GM23248 (cell line): ENCODE data around the gene ZNF358. TPM values are rescaled to one million over a fixed set of nuclear protein-coding genes. Genes with fewer than 3 reads are reported as not detected.

Source experiments
- DNase-seq: peaks from one replicate; pipeline ENCODE4 v3.0.0-alpha.2; 2015
- H2AFZ ChIP-seq: fragments of 200-600 bp; sonication (generic); 2 replicates; pipeline ENCODE4 v1.6.1; 2016; ENCODE audit warnings: antibody characterized with exemption
- H3F3A ChIP-seq: fragments of 200-600 bp; sonication (generic); 2 replicates; pipeline ENCODE4 v1.6.1; 2016; ENCODE audit warnings: mild to moderate bottlenecking, antibody characterized with exemption, mixed run types; ENCODE audit not compliant: insufficient read depth
- H3K27ac ChIP-seq: fragments of 200-600 bp; sonication (generic); 2 replicates; pipeline ENCODE4 v1.5.1; 2016; ENCODE audit warnings: mild to moderate bottlenecking
- H3K27me3 ChIP-seq: fragments of 200-600 bp; sonication (generic); replicated peaks from 2 replicates; pipeline ENCODE4 v1.6.1; 2016; ENCODE audit warnings: mild to moderate bottlenecking; ENCODE audit not compliant: insufficient read depth
- H3K36me3 ChIP-seq: fragments of 200-600 bp; sonication (generic); 2 replicates; pipeline ENCODE4 v1.6.1; 2016; ENCODE audit warnings: low read depth, mild to moderate bottlenecking
- H3K4me1 ChIP-seq: fragments of 200-600 bp; sonication (generic); 2 replicates; pipeline ENCODE4 v1.6.1; 2016; ENCODE audit warnings: mild to moderate bottlenecking; ENCODE audit not compliant: insufficient read depth
- H3K4me2 ChIP-seq: fragments of 200-600 bp; sonication (generic); one replicate; pipeline ENCODE4 v1.6.1; 2016; ENCODE audit warnings: mild to moderate bottlenecking; ENCODE audit not compliant: unreplicated experiment
- H3K4me3 ChIP-seq: fragments of 200-600 bp; sonication (generic); 2 replicates; pipeline ENCODE4 v1.5.1; 2016; ENCODE audit warnings: mild to moderate bottlenecking
- H3K79me2 ChIP-seq: fragments of 200-600 bp; sonication (generic); 2 replicates; pipeline ENCODE4 v1.6.1; 2016; ENCODE audit warnings: mild to moderate bottlenecking; ENCODE audit not compliant: insufficient read depth
- H3K9ac ChIP-seq: fragments of 200-600 bp; sonication (generic); 2 replicates; pipeline ENCODE4 v1.6.1; 2016; ENCODE audit warnings: mild to moderate bottlenecking
- H3K9me2 ChIP-seq: fragments of 200-600 bp; sonication (generic); 2 replicates; pipeline ENCODE4 v1.6.1; 2016; ENCODE audit warnings: mixed run types, mild to moderate bottlenecking, moderate library complexity; ENCODE audit not compliant: insufficient read depth
- H3K9me3 ChIP-seq: fragments of 200-600 bp; sonication (generic); one replicate; pipeline ENCODE4 v1.6.1; 2017; ENCODE audit warnings: low read depth
- H4K20me1 ChIP-seq: fragments of 200-600 bp; sonication (generic); 2 replicates; pipeline ENCODE4 v1.6.0; 2016; ENCODE audit not compliant: insufficient read depth
- EZH2 ChIP-seq: fragments of 200-600 bp; sonication (generic); IDR thresholded peaks from 2 replicates; pipeline ENCODE4 v1.6.1; 2018; ENCODE audit warnings: antibody characterized with exemption, mild to moderate bottlenecking; ENCODE audit not compliant: insufficient read depth, poor library complexity, severe bottlenecking
- EZH2phosphoT487 ChIP-seq: fragments of 200-600 bp; sonication (generic); IDR thresholded peaks from 2 replicates; pipeline ENCODE4 v1.6.1; 2018; ENCODE audit warnings: antibody characterized with exemption, moderate library complexity, mild to moderate bottlenecking, low read depth; ENCODE audit not compliant: insufficient read depth
- WGBS, 2 experiments: methylation state at CpG; one replicate each; pipeline ENCODE4 v1.1.6; 2015 to 2017; ENCODE audit warnings: low lambda C conversion rate in 2 of 2, low coverage in 1 of 2; ENCODE audit errors: missing lambda C conversion rate in 2 of 2; 5-methylcytosine and 5-hydroxymethylcytosine counted together
- in situ Hi-C: fragments of 300-500 bp; cut with MboI; formaldehyde crosslinking; loops from 2 replicates; pipeline ENCODE4 v1.15.0; 2020
- polyA plus RNA-seq: library from polyadenylated mRNA; unstranded; fragments of >200 nt; fragmentation: Nextera tagmentation; extraction: Ambion mirVana; gene quantifications from 2 replicates; pipeline ENCODE4 v1.2.1, GENCODE V29; 2016
- total RNA-seq: library from RNA; depleted of rRNA; stranded (reverse); fragments of >200 nt; shearing (Covaris generic); gene quantifications from 2 replicates; pipeline ENCODE4 v1.2.3, GENCODE V29; 2014

Gene ZNF358
- total and polyA plus RNA-seq, 2 experiments from 2014 or later = 12.0 to 56.3 TPM

DNA sequence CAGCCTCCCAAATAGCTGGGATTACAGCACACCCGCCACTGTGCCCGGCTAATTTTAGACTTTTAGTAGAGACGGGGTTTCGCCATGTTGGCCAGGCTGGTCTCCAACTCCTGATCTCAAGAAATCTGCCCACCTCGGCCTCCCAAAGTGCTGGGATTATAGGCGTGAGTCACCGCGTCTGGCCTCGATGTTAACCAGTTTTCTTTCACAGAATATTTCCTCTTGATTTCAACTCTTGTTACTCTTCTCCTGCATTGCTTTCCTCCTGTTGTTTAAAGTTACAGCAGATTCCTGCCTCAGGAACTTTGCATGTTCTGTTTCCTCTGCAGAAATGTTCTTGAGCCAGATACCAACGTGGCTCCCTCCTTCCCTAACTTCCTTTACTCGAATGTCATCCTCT is 23.3 kb upstream of the ZNF358 start:
- Histone ChIP-seq H3K4me2 (no peak overlapping the region), H3K4me3 (no peak overlapping the region), H3F3A (no peaks in the 10 kb centered on the region), H3K79me2 (no peaks in the 10 kb centered on the region), H2AFZ (no peak overlapping the region), H3K36me3 (no peaks in the 10 kb centered on the region), H3K4me1 (peaks cover 4% of the 10 kb centered on the region; the same call in 1 of the 2 replicates), H3K27ac (no peak overlapping the region), H3K9me3 (no peaks in the 10 kb centered on the region), H3K9me2 (no peaks in the 10 kb centered on the region), H3K27me3 (no peaks in the 10 kb centered on the region), H3K9ac (no peak overlapping the region), H4K20me1 (no peaks in the 10 kb centered on the region)
- in situ Hi-C loops = no loop called here
- TF ChIP-seq EZH2phosphoT487 (no peak), EZH2 (no peak)
- DNase-seq = no peak
- 47 to 54% methylated on average over 11 of the region's 11 CpGs for WGBS, 2 experiments

DNA sequence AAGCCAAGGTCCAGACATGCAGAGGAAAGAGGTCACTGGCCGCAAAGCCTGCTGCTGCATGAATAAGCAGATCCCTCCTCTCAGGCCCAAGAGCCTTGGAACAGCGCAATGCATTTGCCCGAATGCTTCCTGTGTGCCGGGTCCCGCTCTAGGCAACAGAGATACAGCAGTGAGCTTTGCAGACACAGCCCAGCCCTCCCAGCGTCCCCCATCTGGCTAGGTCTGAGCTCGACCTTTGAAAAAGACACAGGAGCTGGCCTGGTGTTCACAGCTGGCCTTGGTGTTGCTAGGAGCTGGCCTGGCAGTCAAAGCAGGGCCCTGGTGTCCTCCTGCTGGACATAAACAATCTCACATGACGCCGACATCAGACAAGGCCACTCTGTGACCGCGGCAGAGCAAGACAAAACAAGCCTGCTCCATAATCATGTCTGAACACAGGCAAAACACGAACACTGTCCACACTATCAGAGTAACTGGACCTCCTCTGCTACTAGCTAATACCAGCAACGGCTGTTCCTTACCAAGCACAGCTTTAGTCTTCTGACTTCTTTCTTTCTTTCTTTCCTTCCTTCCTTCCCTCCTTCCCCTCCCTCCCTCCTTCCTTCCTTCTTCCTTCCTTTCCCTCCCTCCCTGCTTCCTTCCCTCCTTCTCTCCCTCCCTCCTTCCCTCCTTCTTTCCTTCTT is 21.3 kb upstream of the ZNF358 start:
- Histone ChIP-seq H3K36me3 (no peaks in the 10 kb centered on the region), H3K4me1 (no peaks in the 10 kb centered on the region), H2AFZ (no peak overlapping the region), H3F3A (no peaks in the 10 kb centered on the region), H3K27ac (no peak overlapping the region), H3K9me2 (no peaks in the 10 kb centered on the region), H3K4me3 (no peak overlapping the region), H3K4me2 (no peak overlapping the region), H3K79me2 (no peaks in the 10 kb centered on the region), H3K9me3 (no peaks in the 10 kb centered on the region), H3K9ac (no peak overlapping the region), H3K27me3 (peaks cover 7% of the 10 kb centered on the region), H4K20me1 (no peaks in the 10 kb centered on the region)
- in situ Hi-C loops = no loop called here
- no peak for DNase-seq
- TF ChIP-seq EZH2phosphoT487 (no peak), EZH2 (no peak)
- 66 to 75% methylated on average over 13 of the region's 13 CpGs for WGBS, 2 experiments

DNA sequence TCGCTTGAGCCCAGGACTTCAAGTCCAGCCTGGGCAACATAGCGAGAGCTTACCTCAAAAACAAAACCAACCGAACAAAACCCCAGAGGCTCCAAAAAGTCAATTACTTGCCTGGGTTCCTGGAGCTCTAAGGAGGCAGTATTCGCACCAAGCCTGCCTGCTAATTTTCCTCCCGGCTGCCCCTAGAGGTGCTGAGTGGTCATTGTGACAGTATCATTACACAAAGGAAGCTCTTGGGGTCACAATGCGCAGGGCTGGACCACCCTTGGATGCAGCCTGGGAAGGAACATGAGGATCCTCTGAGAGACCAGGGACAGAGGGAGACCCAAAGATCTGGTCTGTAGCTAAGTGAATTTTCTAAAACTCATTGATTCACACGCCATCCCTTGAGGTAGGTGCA is 18.6 kb upstream of the ZNF358 start:
- Histone ChIP-seq H3K79me2 (no peaks in the 10 kb centered on the region), H3K9ac (no peak overlapping the region), H4K20me1 (no peaks in the 10 kb centered on the region), H3K9me3 (no peaks in the 10 kb centered on the region), H3K27me3 (peaks cover 17% of the 10 kb centered on the region), H2AFZ (no peak overlapping the region), H3K27ac (no peak overlapping the region), H3K9me2 (no peaks in the 10 kb centered on the region), H3F3A (no peaks in the 10 kb centered on the region), H3K4me3 (no peak overlapping the region), H3K4me2 (no peak overlapping the region), H3K36me3 (no peaks in the 10 kb centered on the region), H3K4me1 (no peaks in the 10 kb centered on the region)
- in situ Hi-C loops = no loop called here
- DNase-seq = peak; percentile 50
- TF ChIP-seq EZH2 = no peak
- no peak for TF ChIP-seq EZH2phosphoT487
- 57% methylated on average over 7 of the region's 7 CpGs for WGBS, 2 experiments

DNA sequence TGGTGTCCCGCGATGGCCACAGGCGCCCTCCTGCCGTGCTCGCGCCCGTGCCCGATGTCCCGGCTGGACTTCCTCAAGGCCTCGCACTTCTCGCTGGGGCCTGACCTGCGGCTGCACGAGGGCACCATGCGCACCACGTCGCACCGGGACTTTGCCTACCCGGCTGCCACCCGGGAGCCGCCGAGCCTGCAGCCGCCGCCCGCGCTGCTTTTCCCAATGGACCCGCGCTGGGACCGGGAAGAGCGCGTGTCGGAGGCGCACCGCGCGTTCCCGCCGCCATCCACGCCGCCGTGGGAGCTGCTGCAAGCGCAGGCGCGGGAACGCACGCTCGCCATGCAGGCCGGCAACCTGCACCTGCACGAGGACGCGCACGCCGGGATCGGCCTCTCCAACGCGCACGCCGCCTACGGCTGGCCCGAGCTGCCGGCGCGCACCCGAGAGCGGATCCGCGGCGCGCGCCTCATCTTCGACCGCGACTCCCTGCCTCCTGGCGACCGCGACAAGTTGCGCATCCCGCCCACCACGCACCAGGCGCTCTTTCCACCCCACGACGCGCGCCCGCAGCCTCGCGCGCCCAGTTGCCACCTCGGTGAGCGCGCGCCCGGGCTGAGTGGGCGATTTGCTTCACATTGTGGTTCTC is 15.0 kb upstream of the ZNF358 start:
- 7 to 8% methylated on average over 69 to 87 of the region's 93 CpGs for WGBS, 2 experiments
- no peaks in the 10 kb centered on the region for H3K79me2 ChIP-seq
- peaks cover 17% of the 10 kb centered on the region for H3K27me3 ChIP-seq
- H4K20me1 ChIP-seq = no peaks in the 10 kb centered on the region
- no peaks in the 10 kb centered on the region for H3K4me1 ChIP-seq
- peak; percentile 56 for DNase-seq
- H3F3A ChIP-seq = no peaks in the 10 kb centered on the region
- peak overlapping the region; percentile 19 for H2AFZ ChIP-seq
- no peaks in the 10 kb centered on the region for H3K9me3 ChIP-seq
- TF ChIP-seq EZH2phosphoT487 (no peak), EZH2 (no peak)
- H3K36me3 ChIP-seq = no peaks in the 10 kb centered on the region
- H3K4me2 ChIP-seq = peak overlapping the region; percentile 28
- no peaks in the 10 kb centered on the region for H3K9me2 ChIP-seq
- H3K4me3 ChIP-seq = peak overlapping the region; percentile 59
- in situ Hi-C loops = no loop called here
- H3K27ac ChIP-seq = no peak overlapping the region
- no peak overlapping the region for H3K9ac ChIP-seq
